ENCODE measurements around the gene JAZF1. TPM values are rescaled to one million over a fixed set of nuclear protein-coding genes. Genes with fewer than 3 reads are reported as not detected.

JAZF1 gene
- total RNA-seq, 2 donors from 2014 or later = 9.3 to 37.4 TPM

DNA sequence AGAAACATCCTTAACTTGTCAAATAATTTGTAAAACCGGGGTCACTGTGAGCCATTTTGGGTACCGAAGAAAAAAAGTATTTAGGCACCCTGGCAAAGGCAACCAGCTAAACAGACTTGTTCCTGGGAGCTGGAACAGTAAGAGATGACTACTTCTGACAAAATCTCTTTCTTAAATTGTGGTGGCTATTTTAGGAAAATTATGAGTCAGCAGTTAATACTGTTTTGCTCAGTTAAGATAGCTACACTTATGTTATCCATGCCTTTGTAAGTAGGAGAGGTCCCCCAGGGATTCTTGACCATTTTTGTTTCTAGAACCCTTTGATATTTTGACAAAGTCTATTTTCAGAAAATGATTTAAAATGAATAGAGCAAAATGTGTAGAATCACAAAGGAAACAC is 372.0 kb downstream of the JAZF1 start:
- H3K9me3 ChIP-seq = no peaks in the 10 kb centered on the region
- TF ChIP-seq POLR2AphosphoS5 (IDR thresholded peaks at IDR 0.05) (no peak), POLR2A (IDR thresholded peaks at IDR 0.05) (no peak)
- TF ChIP-seq, protein P1, sequence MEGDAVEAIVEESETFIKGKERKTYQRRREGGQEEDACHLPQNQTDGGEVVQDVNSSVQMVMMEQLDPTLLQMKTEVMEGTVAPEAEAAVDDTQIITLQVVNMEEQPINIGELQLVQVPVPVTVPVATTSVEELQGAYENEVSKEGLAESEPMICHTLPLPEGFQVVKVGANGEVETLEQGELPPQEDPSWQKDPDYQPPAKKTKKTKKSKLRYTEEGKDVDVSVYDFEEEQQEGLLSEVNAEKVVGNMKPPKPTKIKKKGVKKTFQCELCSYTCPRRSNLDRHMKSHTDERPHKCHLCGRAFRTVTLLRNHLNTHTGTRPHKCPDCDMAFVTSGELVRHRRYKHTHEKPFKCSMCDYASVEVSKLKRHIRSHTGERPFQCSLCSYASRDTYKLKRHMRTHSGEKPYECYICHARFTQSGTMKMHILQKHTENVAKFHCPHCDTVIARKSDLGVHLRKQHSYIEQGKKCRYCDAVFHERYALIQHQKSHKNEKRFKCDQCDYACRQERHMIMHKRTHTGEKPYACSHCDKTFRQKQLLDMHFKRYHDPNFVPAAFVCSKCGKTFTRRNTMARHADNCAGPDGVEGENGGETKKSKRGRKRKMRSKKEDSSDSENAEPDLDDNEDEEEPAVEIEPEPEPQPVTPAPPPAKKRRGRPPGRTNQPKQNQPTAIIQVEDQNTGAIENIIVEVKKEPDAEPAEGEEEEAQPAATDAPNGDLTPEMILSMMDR (IDR thresholded peaks at IDR 0.05) = no peak
- no peak overlapping the region for H3K4me3 ChIP-seq
- no peaks in the 10 kb centered on the region for H3K4me1 ChIP-seq (replicated peaks)
- no peak for DNase-seq (ENCODE audit: low spot score)
- H3K36me3 ChIP-seq = no peaks in the 10 kb centered on the region
- H3K27me3 ChIP-seq (replicated peaks; ENCODE audit: insufficient read depth) = no peaks in the 10 kb centered on the region
- intact Hi-C loops (cut with DNase I) = no loop called here
- no peak overlapping the region for H3K27ac ChIP-seq
- 82% methylated on average over 2 of the region's 2 CpGs for WGBS

DNA sequence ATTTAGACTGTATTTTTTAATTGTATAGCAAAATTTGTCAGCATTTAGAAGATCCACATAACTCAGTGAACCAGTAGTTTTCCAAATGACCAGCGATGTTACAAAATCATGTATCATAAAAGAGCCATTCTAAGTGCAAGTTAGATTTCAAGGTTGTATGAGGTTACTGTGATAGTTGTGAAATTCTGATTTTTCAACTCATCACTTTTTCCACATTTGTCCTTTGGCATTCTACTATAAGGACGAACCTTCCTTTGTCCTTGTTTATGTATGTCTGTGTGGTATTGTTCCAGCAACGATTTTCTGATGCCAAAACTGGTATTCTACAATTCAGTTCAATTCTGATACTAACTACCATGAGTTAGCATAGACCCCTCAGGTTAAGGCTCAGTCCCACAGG is 376.5 kb downstream of the JAZF1 start:
- no peaks in the 10 kb centered on the region for H3K9me3 ChIP-seq
- whole genome bisulfite sequencing = 87% methylated on average over 3 of the region's 3 CpGs
- H3K4me3 ChIP-seq = no peak overlapping the region
- H3K4me1 ChIP-seq (replicated peaks) = no peaks in the 10 kb centered on the region
- intact Hi-C loops (cut with DNase I) = no loop called here
- H3K27ac ChIP-seq = no peak overlapping the region
- no peaks in the 10 kb centered on the region for H3K27me3 ChIP-seq (replicated peaks; ENCODE audit: insufficient read depth)
- H3K36me3 ChIP-seq = no peaks in the 10 kb centered on the region
- no peak for DNase-seq (ENCODE audit: low spot score)
- TF ChIP-seq POLR2AphosphoS5 (IDR thresholded peaks at IDR 0.05) = no peak
- TF ChIP-seq, protein P1 (IDR thresholded peaks at IDR 0.05) = no peak
- TF ChIP-seq POLR2A (IDR thresholded peaks at IDR 0.05) = no peak

DNA sequence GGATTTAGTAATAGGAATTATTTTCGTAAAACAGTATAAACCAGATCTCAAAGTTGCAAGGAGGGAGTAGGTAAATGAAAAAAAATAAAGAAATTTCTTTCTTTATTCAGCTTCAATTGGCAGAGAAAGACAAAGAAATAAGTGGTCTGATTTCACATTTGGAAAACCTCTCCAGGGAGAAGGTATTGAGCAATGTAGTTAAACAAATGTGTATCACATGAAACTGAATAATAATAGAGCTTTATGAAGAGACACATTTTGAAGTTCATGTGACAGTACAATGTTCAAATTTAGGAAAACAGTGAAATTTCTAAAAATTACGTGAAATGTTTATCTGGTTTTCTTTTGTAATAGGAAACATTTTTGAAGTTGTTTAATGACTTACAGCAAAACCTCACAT is 377.6 kb downstream of the JAZF1 start:
- Histone ChIP-seq H3K4me1 (replicated peaks) (no peaks in the 10 kb centered on the region), H3K27ac (no peak overlapping the region), H3K27me3 (replicated peaks; ENCODE audit: insufficient read depth) (no peaks in the 10 kb centered on the region), H3K4me3 (no peak overlapping the region), H3K36me3 (no peaks in the 10 kb centered on the region), H3K9me3 (no peaks in the 10 kb centered on the region)
- intact Hi-C loops (cut with DNase I) = no loop called here
- no peak for DNase-seq (ENCODE audit: low spot score)
- no peak for TF ChIP-seq POLR2AphosphoS5 (IDR thresholded peaks at IDR 0.05)
- TF ChIP-seq, protein P1 (IDR thresholded peaks at IDR 0.05) = no peak
- TF ChIP-seq POLR2A (IDR thresholded peaks at IDR 0.05) = no peak
- 90% methylated on average over 2 of the region's 2 CpGs for WGBS

DNA sequence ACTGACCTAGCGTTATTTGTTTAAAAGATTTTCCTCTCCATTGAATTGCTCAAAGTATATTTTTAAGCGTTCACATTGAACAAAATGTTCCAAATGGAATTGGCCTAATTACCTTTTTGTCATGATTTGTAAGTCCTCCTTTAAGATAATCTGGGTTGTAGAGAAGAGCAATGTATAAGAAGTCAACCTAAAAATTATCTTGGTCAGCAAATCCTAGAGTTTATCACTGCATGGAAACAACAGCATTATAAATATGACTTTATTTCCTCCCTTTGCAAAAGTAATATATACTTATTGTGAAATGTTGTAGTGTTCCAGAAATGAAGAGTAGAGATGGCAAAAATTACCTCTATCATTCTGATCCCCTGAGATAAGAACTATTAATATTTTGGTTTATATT is 381.4 kb downstream of the JAZF1 start:
- no peaks in the 10 kb centered on the region for H3K36me3 ChIP-seq
- no peaks in the 10 kb centered on the region for H3K27me3 ChIP-seq (replicated peaks; ENCODE audit: insufficient read depth)
- intact Hi-C loops (cut with DNase I) = no loop called here
- no peak for DNase-seq (ENCODE audit: low spot score)
- no peak overlapping the region for H3K4me3 ChIP-seq
- TF ChIP-seq POLR2AphosphoS5 (IDR thresholded peaks at IDR 0.05) = no peak
- no peak for TF ChIP-seq POLR2A (IDR thresholded peaks at IDR 0.05)
- TF ChIP-seq, protein P1 (IDR thresholded peaks at IDR 0.05) = no peak
- WGBS = 99% methylated on average over 2 of the region's 2 CpGs
- H3K9me3 ChIP-seq = no peaks in the 10 kb centered on the region
- H3K27ac ChIP-seq = no peak overlapping the region
- H3K4me1 ChIP-seq (replicated peaks) = no peaks in the 10 kb centered on the region

DNA sequence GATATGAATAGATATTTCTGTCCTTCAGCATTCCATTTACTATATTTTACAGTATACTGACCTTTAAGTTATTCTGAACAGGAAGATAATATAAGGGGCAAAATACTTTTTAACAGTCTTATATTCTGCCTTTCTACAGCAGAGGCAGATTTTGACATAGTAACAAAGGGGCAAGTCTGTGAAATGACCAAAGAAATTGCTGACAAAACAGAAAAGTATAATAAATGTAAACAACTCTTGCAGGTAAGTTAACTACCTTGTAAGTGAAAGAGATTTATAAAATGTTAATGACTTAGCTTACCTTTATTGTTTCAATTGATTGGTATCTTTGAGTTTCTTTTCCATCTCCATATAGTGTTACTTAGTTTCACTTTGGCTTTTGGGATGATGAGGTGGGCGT is 384.6 kb downstream of the JAZF1 start:
- Histone ChIP-seq H3K4me1 (replicated peaks) (no peaks in the 10 kb centered on the region), H3K27me3 (replicated peaks; ENCODE audit: insufficient read depth) (no peaks in the 10 kb centered on the region), H3K9me3 (no peaks in the 10 kb centered on the region), H3K4me3 (no peak overlapping the region), H3K36me3 (no peaks in the 10 kb centered on the region), H3K27ac (no peak overlapping the region)
- 94% methylated on average over 1 of the region's 1 CpG for WGBS
- no peak for DNase-seq (ENCODE audit: low spot score)
- intact Hi-C loops (cut with DNase I) = no loop called here
- TF ChIP-seq POLR2A (IDR thresholded peaks at IDR 0.05) = no peak
- TF ChIP-seq, protein P1 (IDR thresholded peaks at IDR 0.05) = no peak
- no peak for TF ChIP-seq POLR2AphosphoS5 (IDR thresholded peaks at IDR 0.05)

Data from prostate gland (tissue), 2 donors.